Astrocyte (in vitro differentiated cells and primary cell): Measurements from ENCODE around the gene ZMIZ1.

Source experiments
- CTCF ChIP-seq: IDR thresholded peaks from 2 replicates; pipeline ENCODE4 v1.5.1; 2011; ENCODE audit warnings: low read depth, mild to moderate bottlenecking, inconsistent platforms, low read length, moderate library complexity; ENCODE audit not compliant: insufficient read depth
- EZH2 ChIP-seq: IDR thresholded peaks from 2 replicates; pipeline ENCODE4 v1.6.1; 2012; ENCODE audit warnings: mild to moderate bottlenecking, low read length, inconsistent platforms; ENCODE audit not compliant: insufficient read depth

GRCh38 chr10:79176949-79177602 lies 108.3 kb downstream of the ZMIZ1 start:
- TF ChIP-seq EZH2, result no peak
- TF ChIP-seq CTCF, result no peak
